LNCAP (cell line): ENCODE results near the gene OTULIN.

Experiments used
- CTCF ChIP-seq: fragments of 450-650 bp; IDR thresholded peaks from 2 replicates; pipeline ENCODE4 v1.5.1; 2017; ENCODE audit warnings: mild to moderate bottlenecking

OTULIN gene

GRCh38 chr5:14675865-14676300 lies 11.4 kb downstream of the OTULIN start:
- TF ChIP-seq CTCF, result no peak

- no peak for TF ChIP-seq CTCF
Observed at GRCh38 chr5:14676320-14676719, 11.8 kb downstream of the OTULIN start.

- TF ChIP-seq CTCF, result no peak
Observed at GRCh38 chr5:14678773-14679334, 14.3 kb downstream of the OTULIN start.

GRCh38 chr5:14679595-14679994 lies 15.1 kb downstream of the OTULIN start:
- TF ChIP-seq CTCF, result no peak

- no peak for TF ChIP-seq CTCF
Observed at GRCh38 chr5:14681236-14681752, 16.8 kb downstream of the OTULIN start.

- no peak for TF ChIP-seq CTCF
Observed at GRCh38 chr5:14683906-14684455, 19.5 kb downstream of the OTULIN start.

GRCh38 chr5:14684757-14685156 lies 20.2 kb downstream of the OTULIN start:
- no peak for TF ChIP-seq CTCF
